Measurements from ENCODE around the gene LRRTM4. TPM values are rescaled to one million over a fixed set of nuclear protein-coding genes. Genes with fewer than 3 reads are reported as not detected.

LRRTM4 gene
- total RNA-seq, 2 donors from 2014 or later, result 0.24 TPM; not detected in 1

- TF ChIP-seq, protein P1, sequence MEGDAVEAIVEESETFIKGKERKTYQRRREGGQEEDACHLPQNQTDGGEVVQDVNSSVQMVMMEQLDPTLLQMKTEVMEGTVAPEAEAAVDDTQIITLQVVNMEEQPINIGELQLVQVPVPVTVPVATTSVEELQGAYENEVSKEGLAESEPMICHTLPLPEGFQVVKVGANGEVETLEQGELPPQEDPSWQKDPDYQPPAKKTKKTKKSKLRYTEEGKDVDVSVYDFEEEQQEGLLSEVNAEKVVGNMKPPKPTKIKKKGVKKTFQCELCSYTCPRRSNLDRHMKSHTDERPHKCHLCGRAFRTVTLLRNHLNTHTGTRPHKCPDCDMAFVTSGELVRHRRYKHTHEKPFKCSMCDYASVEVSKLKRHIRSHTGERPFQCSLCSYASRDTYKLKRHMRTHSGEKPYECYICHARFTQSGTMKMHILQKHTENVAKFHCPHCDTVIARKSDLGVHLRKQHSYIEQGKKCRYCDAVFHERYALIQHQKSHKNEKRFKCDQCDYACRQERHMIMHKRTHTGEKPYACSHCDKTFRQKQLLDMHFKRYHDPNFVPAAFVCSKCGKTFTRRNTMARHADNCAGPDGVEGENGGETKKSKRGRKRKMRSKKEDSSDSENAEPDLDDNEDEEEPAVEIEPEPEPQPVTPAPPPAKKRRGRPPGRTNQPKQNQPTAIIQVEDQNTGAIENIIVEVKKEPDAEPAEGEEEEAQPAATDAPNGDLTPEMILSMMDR (IDR thresholded peaks at IDR 0.05), result no peak
- Histone ChIP-seq H3K9me3 (no peaks in the 10 kb centered on the region), H3K36me3 (no peaks in the 10 kb centered on the region), H3K27me3 (no peaks in the 10 kb centered on the region), H3K4me3 (no peak overlapping the region), H3K27ac (no peak overlapping the region), H3K4me1 (no peaks in the 10 kb centered on the region)
- no peak for DNase-seq (ENCODE audit: low spot score)
Observed at GRCh38 chr2:76975752-76976151, 546.4 kb downstream of the LRRTM4 start.

DNA sequence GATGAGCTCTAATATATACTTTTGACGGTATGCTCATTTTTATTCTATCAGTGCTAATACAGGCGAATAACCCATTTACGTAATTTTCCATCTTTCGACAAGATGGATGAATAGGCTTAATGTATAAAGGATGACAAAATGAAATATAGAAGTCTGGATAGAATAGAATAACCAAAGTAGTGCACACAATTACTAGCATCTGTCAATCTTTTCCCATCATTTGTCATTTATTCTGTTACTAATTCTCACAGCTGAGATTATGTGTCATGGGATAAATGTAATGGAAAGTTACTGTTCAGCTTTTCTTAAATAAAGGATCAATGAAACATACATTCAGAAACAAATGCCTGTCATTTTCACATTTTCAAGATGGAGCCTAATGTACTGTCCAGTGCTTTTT, 548.6 kb downstream of the LRRTM4 start:
- H3K4me1 ChIP-seq, result no peaks in the 10 kb centered on the region
- TF ChIP-seq, protein P1 (IDR thresholded peaks at IDR 0.05), result no peak
- no peaks in the 10 kb centered on the region for H3K27me3 ChIP-seq
- no peak for DNase-seq (ENCODE audit: low spot score)
- no peaks in the 10 kb centered on the region for H3K36me3 ChIP-seq
- no peaks in the 10 kb centered on the region for H3K9me3 ChIP-seq
- H3K27ac ChIP-seq, result no peak overlapping the region
- H3K4me3 ChIP-seq, result no peak overlapping the region

DNA sequence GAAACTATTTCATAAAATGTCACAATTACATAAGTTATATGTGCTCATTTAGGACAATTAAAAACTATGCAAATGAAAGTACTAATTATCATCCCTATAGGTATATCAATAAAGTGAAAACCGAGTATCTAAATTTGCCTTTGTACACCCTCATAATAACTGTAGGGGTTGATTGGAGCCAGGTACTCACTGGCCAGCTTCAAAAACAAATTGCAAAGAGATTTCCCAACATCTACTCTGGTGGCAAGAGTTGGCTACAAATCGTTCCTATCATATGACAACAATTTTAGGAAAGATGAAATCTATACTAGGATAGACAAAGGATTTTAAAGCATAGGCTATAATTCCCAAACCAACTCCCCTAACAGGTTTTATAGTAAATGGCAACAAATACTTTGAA, 556.4 kb downstream of the LRRTM4 start:
- DNase-seq (ENCODE audit: low spot score), result no peak
- TF ChIP-seq, protein P1 (IDR thresholded peaks at IDR 0.05), result no peak
- no peaks in the 10 kb centered on the region for H3K27me3 ChIP-seq
- no peaks in the 10 kb centered on the region for H3K4me1 ChIP-seq
- no peaks in the 10 kb centered on the region for H3K9me3 ChIP-seq
- H3K27ac ChIP-seq, result no peak overlapping the region
- no peak overlapping the region for H3K4me3 ChIP-seq
- H3K36me3 ChIP-seq, result no peaks in the 10 kb centered on the region

- Histone ChIP-seq H3K27ac (no peak overlapping the region), H3K9me3 (no peaks in the 10 kb centered on the region), H3K36me3 (no peaks in the 10 kb centered on the region), H3K27me3 (no peaks in the 10 kb centered on the region), H3K4me3 (no peak overlapping the region), H3K4me1 (no peaks in the 10 kb centered on the region)
- no peak for DNase-seq (ENCODE audit: low spot score)
- TF ChIP-seq, protein P1 (IDR thresholded peaks at IDR 0.05), result no peak
Observed at GRCh38 chr2:76958749-76959148, 563.4 kb downstream of the LRRTM4 start.

- H3K27ac ChIP-seq, result no peak overlapping the region
- no peaks in the 10 kb centered on the region for H3K27me3 ChIP-seq
- H3K36me3 ChIP-seq, result no peaks in the 10 kb centered on the region
- H3K9me3 ChIP-seq, result no peaks in the 10 kb centered on the region
- TF ChIP-seq, protein P1 (IDR thresholded peaks at IDR 0.05), result peak in 1 of 2 donors; percentile 53
- no peak for DNase-seq (ENCODE audit: low spot score)
- no peaks in the 10 kb centered on the region for H3K4me1 ChIP-seq
- H3K4me3 ChIP-seq, result no peak overlapping the region
Observed at GRCh38 chr2:76953733-76954347, 568.3 kb downstream of the LRRTM4 start.

GRCh38 chr2:76946631-76947145, 575.5 kb downstream of the LRRTM4 start:
- H3K9me3 ChIP-seq, result no peaks in the 10 kb centered on the region
- TF ChIP-seq, protein P1 (IDR thresholded peaks at IDR 0.05), result no peak

More at GRCh38 chr2:76946631-76947145, 575.5 kb downstream of the LRRTM4 start:
- Histone ChIP-seq H3K27me3 (no peaks in the 10 kb centered on the region), H3K36me3 (no peaks in the 10 kb centered on the region), H3K4me3 (no peak overlapping the region), H3K27ac (no peak overlapping the region), H3K4me1 (no peaks in the 10 kb centered on the region)
- no peak for DNase-seq (ENCODE audit: low spot score)

All from right atrium auricular region (tissue), 2 donors.